ENCODE data around the gene FLRT1. TPM values are rescaled to one million over a fixed set of nuclear protein-coding genes. Genes with fewer than 3 reads are reported as not detected.

The FLRT1 gene
- total and polyA plus RNA-seq, 4 donors, result 0.02 to 0.32 (median 0.05) TPM; not detected in 1

GRCh38 chr11:64008283-64008913 lies 27.3 kb upstream of the FLRT1 start:
- H3K27me3 ChIP-seq (ENCODE audit: control insufficient read depth in 4 of 4, insufficient read depth in 4 of 4, low read length in 3 of 4), result no peaks in the 10 kb centered on the region
- H3K4me1 ChIP-seq (ENCODE audit: control insufficient read depth in 4 of 4, insufficient read depth in 4 of 4, low read length in 3 of 4), result peaks cover 3 to 22% (median 9%) of the 10 kb centered on the region in 4 donors
- DNase-seq (ENCODE audit: low spot score), result no peak
- TF ChIP-seq TAF1 (conservative IDR thresholded peaks at IDR 0.05) (no peak), EGR1 (IDR thresholded peaks at IDR 0.05; ENCODE audit: low read depth in 2 of 2) (no peak), NR2F2 (IDR thresholded peaks at IDR 0.05) (no peak), RAD21 (IDR thresholded peaks at IDR 0.05) (no peak), SP1 (IDR thresholded peaks at IDR 0.05) (no peak), FOXA1 (IDR thresholded peaks at IDR 0.05) (no peak), ATF3 (IDR thresholded peaks at IDR 0.05) (no peak), RXRA (IDR thresholded peaks at IDR 0.05) (no peak), FOXA2 (IDR thresholded peaks at IDR 0.05) (no peak), HNF4A (conservative IDR thresholded peaks at IDR 0.05) (no peak), ZBTB33 (IDR thresholded peaks at IDR 0.05) (no peak), HNF4G (IDR thresholded peaks at IDR 0.05) (no peak), JUND (IDR thresholded peaks at IDR 0.05) (no peak), GABPA (IDR thresholded peaks at IDR 0.05 in 1 of 2, conservative IDR thresholded peaks at IDR 0.05 in 1 of 2) (no peak), MAX (IDR thresholded peaks at IDR 0.05) (no peak), YY1 (IDR thresholded peaks at IDR 0.05) (no peak), CTCF (IDR thresholded peaks at IDR 0.05; ENCODE audit: low read depth, low read length, missing input control) (no peak), REST (IDR thresholded peaks at IDR 0.05) (no peak)
- H3K4me3 ChIP-seq (ENCODE audit: low read depth in 1 of 3, low read length in 3 of 3), result no peak overlapping the region
- no peaks in the 10 kb centered on the region for H3K9me3 ChIP-seq (ENCODE audit: control insufficient read depth in 4 of 4, low read length in 3 of 4)
- H3K36me3 ChIP-seq (ENCODE audit: control insufficient read depth in 4 of 4, insufficient read depth in 3 of 4, low read depth in 1 of 4, low read length in 3 of 4), result no peaks in the 10 kb centered on the region
- 92% methylated on average over 26 of the region's 26 CpGs for WGBS
- peak overlapping the region in 1 of 2 donors; percentile 58 for H3K9ac ChIP-seq (ENCODE audit: low read depth in 1 of 2, low read length in 2 of 2)
- H3K27ac ChIP-seq (ENCODE audit: low read depth in 1 of 2, low read length in 2 of 2), result peak overlapping the region in 1 of 2 donors; percentile 25
